ENCODE data around the gene PIEZO1.
"Not testable (repeated sequence)": the region's sequence is repeated elsewhere in the genome, so short reads cannot be mapped to it uniquely, and the experiment has no call there.

The PIEZO1 gene

GRCh38 chr16:88672776-88673175 lies 112.2 kb downstream of the PIEZO1 start:
- DNase-seq (ENCODE audit: low read depth in 3 of 3), result no peak

GRCh38 chr16:88671806-88672205 lies 113.2 kb downstream of the PIEZO1 start:
- DNase-seq (ENCODE audit: low read depth in 3 of 3), result no peak

GRCh38 chr16:88669980-88670379 lies 115.0 kb downstream of the PIEZO1 start:
- no peak for DNase-seq (ENCODE audit: low read depth in 3 of 3)

GRCh38 chr16:88669493-88669892 lies 115.5 kb downstream of the PIEZO1 start:
- not testable (repeated sequence) for DNase-seq (ENCODE audit: low read depth in 3 of 3)

GRCh38 chr16:88667461-88667860 lies 117.6 kb downstream of the PIEZO1 start:
- DNase-seq (ENCODE audit: low read depth in 3 of 3), result no peak

GRCh38 chr16:88665570-88665969 lies 119.5 kb downstream of the PIEZO1 start:
- DNase-seq (ENCODE audit: low read depth in 3 of 3), result no peak
